ENCODE results near the gene CCDC141. TPM values are rescaled to one million over a fixed set of nuclear protein-coding genes. Genes with fewer than 3 reads are reported as not detected.

CCDC141 gene
- polyA plus RNA-seq, 2 of the 4 experiments (the other 2 are of a cell fraction) = not detected

DNA sequence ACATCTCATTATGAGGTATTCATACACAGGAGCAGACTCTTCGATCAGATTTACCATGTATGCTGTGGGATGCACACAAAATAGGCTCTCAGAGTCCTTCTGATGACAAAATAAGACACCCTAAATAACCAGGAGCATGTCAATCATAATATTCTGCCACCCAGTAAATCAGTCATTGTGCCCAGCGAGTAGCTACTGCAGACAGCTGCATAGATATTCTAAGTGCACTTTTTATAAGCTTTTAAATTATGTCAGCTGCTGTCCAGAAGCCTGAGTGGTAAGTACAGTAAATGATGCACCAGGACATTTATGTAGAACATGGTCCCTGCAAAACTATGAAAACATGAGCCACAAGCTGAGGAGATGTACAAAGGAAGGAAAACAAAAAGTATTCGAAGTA is 102.9 kb downstream of the CCDC141 start:
- Histone ChIP-seq H3K4me1 (no peaks in the 10 kb centered on the region), H3K27ac (no peak overlapping the region), H3K9me3 (no peaks in the 10 kb centered on the region), H3K4me2 (no peak overlapping the region), H3K4me3 (no peak overlapping the region)
- no peak for TF ChIP-seq JUNB (IDR thresholded peaks at IDR 0.05)
- TF ChIP-seq RFX5 (IDR thresholded peaks at IDR 0.05) = no peak
- TF ChIP-seq MAFK (IDR thresholded peaks at IDR 0.05; ENCODE audit: partially characterized antibody) = no peak
- no peak for TF ChIP-seq CBX8 (IDR thresholded peaks at IDR 0.05)
- TF ChIP-seq, protein P1, sequence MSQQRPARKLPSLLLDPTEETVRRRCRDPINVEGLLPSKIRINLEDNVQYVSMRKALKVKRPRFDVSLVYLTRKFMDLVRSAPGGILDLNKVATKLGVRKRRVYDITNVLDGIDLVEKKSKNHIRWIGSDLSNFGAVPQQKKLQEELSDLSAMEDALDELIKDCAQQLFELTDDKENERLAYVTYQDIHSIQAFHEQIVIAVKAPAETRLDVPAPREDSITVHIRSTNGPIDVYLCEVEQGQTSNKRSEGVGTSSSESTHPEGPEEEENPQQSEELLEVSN (IDR thresholded peaks at IDR 0.05; ENCODE audit: borderline replicate concordance, low read depth) = no peak
- TF ChIP-seq, protein P2, sequence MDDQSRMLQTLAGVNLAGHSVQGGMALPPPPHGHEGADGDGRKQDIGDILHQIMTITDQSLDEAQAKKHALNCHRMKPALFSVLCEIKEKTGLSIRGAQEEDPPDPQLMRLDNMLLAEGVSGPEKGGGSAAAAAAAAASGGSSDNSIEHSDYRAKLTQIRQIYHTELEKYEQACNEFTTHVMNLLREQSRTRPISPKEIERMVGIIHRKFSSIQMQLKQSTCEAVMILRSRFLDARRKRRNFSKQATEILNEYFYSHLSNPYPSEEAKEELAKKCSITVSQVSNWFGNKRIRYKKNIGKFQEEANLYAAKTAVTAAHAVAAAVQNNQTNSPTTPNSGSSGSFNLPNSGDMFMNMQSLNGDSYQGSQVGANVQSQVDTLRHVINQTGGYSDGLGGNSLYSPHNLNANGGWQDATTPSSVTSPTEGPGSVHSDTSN (IDR thresholded peaks at IDR 0.05) = no peak
- TF ChIP-seq EHMT2 (IDR thresholded peaks at IDR 0.05; ENCODE audit: low read depth) = no peak
- no peak for TF ChIP-seq RAD21 (conservative IDR thresholded peaks at IDR 0.05 in 1 of 2, IDR thresholded peaks at IDR 0.05 in 1 of 2)
- TF ChIP-seq ZC3H11A (IDR thresholded peaks at IDR 0.05) = no peak
- TF ChIP-seq, protein P3, sequence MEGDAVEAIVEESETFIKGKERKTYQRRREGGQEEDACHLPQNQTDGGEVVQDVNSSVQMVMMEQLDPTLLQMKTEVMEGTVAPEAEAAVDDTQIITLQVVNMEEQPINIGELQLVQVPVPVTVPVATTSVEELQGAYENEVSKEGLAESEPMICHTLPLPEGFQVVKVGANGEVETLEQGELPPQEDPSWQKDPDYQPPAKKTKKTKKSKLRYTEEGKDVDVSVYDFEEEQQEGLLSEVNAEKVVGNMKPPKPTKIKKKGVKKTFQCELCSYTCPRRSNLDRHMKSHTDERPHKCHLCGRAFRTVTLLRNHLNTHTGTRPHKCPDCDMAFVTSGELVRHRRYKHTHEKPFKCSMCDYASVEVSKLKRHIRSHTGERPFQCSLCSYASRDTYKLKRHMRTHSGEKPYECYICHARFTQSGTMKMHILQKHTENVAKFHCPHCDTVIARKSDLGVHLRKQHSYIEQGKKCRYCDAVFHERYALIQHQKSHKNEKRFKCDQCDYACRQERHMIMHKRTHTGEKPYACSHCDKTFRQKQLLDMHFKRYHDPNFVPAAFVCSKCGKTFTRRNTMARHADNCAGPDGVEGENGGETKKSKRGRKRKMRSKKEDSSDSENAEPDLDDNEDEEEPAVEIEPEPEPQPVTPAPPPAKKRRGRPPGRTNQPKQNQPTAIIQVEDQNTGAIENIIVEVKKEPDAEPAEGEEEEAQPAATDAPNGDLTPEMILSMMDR (IDR thresholded peaks at IDR 0.05) = no peak
- no peak for TF ChIP-seq PHF8 (IDR thresholded peaks at IDR 0.05; ENCODE audit: borderline replicate concordance, low read depth)
- TF ChIP-seq CBX2 (IDR thresholded peaks at IDR 0.05; ENCODE audit: borderline replicate concordance, low read depth) = no peak
- no peak for TF ChIP-seq TFCP2L1 (CRISPR knock-in tag; IDR thresholded peaks at IDR 0.05)
- no peak for TF ChIP-seq HOXB13 (CRISPR knock-in tag; IDR thresholded peaks at IDR 0.05; ENCODE audit: low read depth)
- no peak for TF ChIP-seq FOSL2 (IDR thresholded peaks at IDR 0.05)
- no peak for TF ChIP-seq FOSL2 (CRISPR knock-in tag; IDR thresholded peaks at IDR 0.05)
- no peak for TF ChIP-seq ZNF302 (CRISPR knock-in tag; IDR thresholded peaks at IDR 0.05)
- TF ChIP-seq NPAS2 (CRISPR knock-in tag; IDR thresholded peaks at IDR 0.05; ENCODE audit: borderline replicate concordance) = no peak
- no peak for TF ChIP-seq KDM5A (IDR thresholded peaks at IDR 0.05)
- no peak for FAIRE-seq
- 2% methylated on average over 3 of the region's 3 CpGs for WGBS (ENCODE audit: missing lambda C conversion rate)
- ATAC-seq = no peak
- no peak for DNase-seq (ENCODE audit: low read depth in 1 of 2, low spot score in 1 of 2)
- CTCF ChIA-PET = no interaction called here
- POLR2A ChIA-PET = no interaction called here

GRCh38 chr2:178946494-178946893 is 103.4 kb downstream of the CCDC141 start:
- 23% methylated on average over 3 of the region's 3 CpGs for WGBS (ENCODE audit: missing lambda C conversion rate)
- POLR2A ChIA-PET = no interaction called here
- H3K4me2 ChIP-seq = no peak overlapping the region
- no peak overlapping the region for H3K27ac ChIP-seq
- H3K4me3 ChIP-seq = no peak overlapping the region
- CTCF ChIA-PET = no interaction called here
- TF ChIP-seq POLR2AphosphoS2 (conservative IDR thresholded peaks at IDR 0.05; ENCODE audit: low read length) = no peak
- no peak for TF ChIP-seq HEYL (CRISPR knock-in tag; IDR thresholded peaks at IDR 0.05)
- TF ChIP-seq EHF (CRISPR knock-in tag; IDR thresholded peaks at IDR 0.05) = no peak
- TF ChIP-seq ZFP36 (IDR thresholded peaks at IDR 0.05; ENCODE audit: borderline replicate concordance, partially characterized antibody) = no peak
- no peak for TF ChIP-seq FOSB (CRISPR knock-in tag; IDR thresholded peaks at IDR 0.05)
- no peak for TF ChIP-seq RCOR1 (IDR thresholded peaks at IDR 0.05; ENCODE audit: low read depth, low read length)
- TF ChIP-seq CHD2 (IDR thresholded peaks at IDR 0.05; ENCODE audit: low read length, partially characterized antibody) = no peak
- no peak for TF ChIP-seq HES2 (IDR thresholded peaks at IDR 0.05)
- TF ChIP-seq KDM5A (IDR thresholded peaks at IDR 0.05) = no peak
- no peak for TF ChIP-seq RARB (CRISPR knock-in tag; IDR thresholded peaks at IDR 0.05)
- no peak for TF ChIP-seq CHD4 (IDR thresholded peaks at IDR 0.05; ENCODE audit: borderline replicate concordance)
- TF ChIP-seq GATA3 (IDR thresholded peaks at IDR 0.05; ENCODE audit: borderline replicate concordance) = no peak
- no peak for TF ChIP-seq SMC3 (IDR thresholded peaks at IDR 0.05)
- no peak for TF ChIP-seq RNF2 (IDR thresholded peaks at IDR 0.05; ENCODE audit: borderline replicate concordance, low read depth)
- DNase-seq (ENCODE audit: low read depth in 1 of 2, low spot score in 1 of 2) (no peak), FAIRE-seq (no peak), ATAC-seq (no peak)
- H3K4me1 ChIP-seq = no peaks in the 10 kb centered on the region
- H3K9me3 ChIP-seq = no peaks in the 10 kb centered on the region

Measured in A549 (cell line).